Endothelial cell of umbilical vein (primary cell): Measurements from ENCODE around the gene GNAL. TPM values are rescaled to one million over a fixed set of nuclear protein-coding genes. Genes with fewer than 3 reads are reported as not detected.

ENCODE experiments used
- BruUV-seq: library from RNA; stranded (reverse); fragments of 400-500 nt; replicated peaks from 2 replicates; lab custom pipeline; 2021; lab: Mats Ljungman, UMichigan
- CTCF ChIA-PET: fragments of 300-600, 350-600 bp; sonication (Branson Sonifier 250); formaldehyde crosslinking; loops from one replicate; lab custom pipeline; 2021; ENCODE audit warnings: antibody characterized with exemption, inconsistent platforms; lab: Charles Lee
- POLR2A ChIA-PET: fragments of 300-600, 350-600 bp; sonication (Branson Sonifier 250); formaldehyde crosslinking; loops from one replicate; lab custom pipeline; 2021; ENCODE audit warnings: antibody characterized with exemption, inconsistent platforms; lab: Charles Lee
- DNase-seq: peaks from one replicate; pipeline ENCODE4 v3.0.0-alpha.2; 2011; ENCODE audit warnings: low read depth, low spot score
- FAIRE-seq: peaks from 2 replicates; lab custom pipeline; 2011; peaks lifted over from hg19 to GRCh38; lab: Jason Lieb, UNC
- H2AFZ ChIP-seq: 2 replicates; pipeline ENCODE4 v1.6.0; 2012; ENCODE audit warnings: low read depth, low read length, control low read depth, inconsistent platforms
- H3K27ac ChIP-seq: 2 replicates; pipeline ENCODE4 v1.5.1; 2011; ENCODE audit warnings: low read depth, mild to moderate bottlenecking, control low read depth, low read length, moderate library complexity; ENCODE audit not compliant: insufficient read depth
- H3K27me3 ChIP-seq, 2 experiments: 2 replicates each; pipeline versions ENCODE4 v1.6.0 to v1.6.1; 2011; ENCODE audit warnings: low read length in 2 of 2, mixed read lengths in 1 of 2; ENCODE audit not compliant: control insufficient read depth in 2 of 2, insufficient read depth in 2 of 2
- H3K36me3 ChIP-seq, 2 experiments: 2 replicates in 1 of 2; 3 replicates in 1 of 2; pipeline ENCODE4 v1.5.1; 2011; ENCODE audit warnings: low read length in 2 of 2, mild to moderate bottlenecking in 1 of 2, moderate library complexity in 1 of 2; ENCODE audit not compliant: control insufficient read depth in 2 of 2, insufficient read depth in 2 of 2; ENCODE audit errors: extremely low read depth in 1 of 2
- H3K4me1 ChIP-seq: 3 replicates; pipeline ENCODE4 v1.5.1; 2011; ENCODE audit warnings: mild to moderate bottlenecking, low read length; ENCODE audit not compliant: control insufficient read depth, insufficient read depth; ENCODE audit errors: extremely low read depth
- H3K4me2 ChIP-seq: 2 replicates; pipeline ENCODE4 v1.6.1; 2011; ENCODE audit warnings: low read length, control low read depth, mixed read lengths; ENCODE audit not compliant: insufficient read depth
- H3K4me3 ChIP-seq, 3 experiments: fragments of 200-600 bp in 1 of 3; sonication (generic), shearing (Covaris generic) in 1 of 3; replicated peaks in 1 of 3; 2 replicates each; pipeline ENCODE4 v1.5.1; 2011 to 2016; ENCODE audit warnings: control low read depth in 3 of 3, low read length in 3 of 3, mild to moderate bottlenecking in 2 of 3, inconsistent platforms in 1 of 3, low read depth in 1 of 3, moderate library complexity in 1 of 3; ENCODE audit not compliant: insufficient read depth in 1 of 3
- H3K79me2 ChIP-seq: 2 replicates; pipeline ENCODE4 v1.6.0; 2012; ENCODE audit warnings: low read length, inconsistent platforms; ENCODE audit not compliant: control insufficient read depth, insufficient read depth
- H3K9ac ChIP-seq: replicated peaks from 2 replicates; pipeline ENCODE3; 2011; ENCODE audit warnings: low read length, control low read depth; ENCODE audit not compliant: insufficient read depth; ENCODE audit errors: extremely low read depth
- H3K9me1 ChIP-seq: replicated peaks from 3 replicates; pipeline ENCODE4 v1.6.0; 2011; ENCODE audit warnings: mild to moderate bottlenecking, low read length; ENCODE audit not compliant: control insufficient read depth, insufficient read depth; ENCODE audit errors: extremely low read depth
- H3K9me3 ChIP-seq: replicated peaks from 2 replicates; pipeline ENCODE4 v1.5.1; 2012; ENCODE audit warnings: low read length, inconsistent platforms; ENCODE audit not compliant: control insufficient read depth, insufficient read depth
- H4K20me1 ChIP-seq: replicated peaks from 2 replicates; pipeline ENCODE3; 2011; ENCODE audit warnings: mild to moderate bottlenecking, low read length; ENCODE audit not compliant: control insufficient read depth, insufficient read depth; ENCODE audit errors: extremely low read depth
- EZH2 ChIP-seq: IDR thresholded peaks from 2 replicates; pipeline ENCODE4 v1.6.1; 2012; ENCODE audit warnings: borderline replicate concordance, low read depth, mild to moderate bottlenecking, moderate library complexity, low read length, inconsistent platforms; ENCODE audit not compliant: severe bottlenecking
- FOS ChIP-seq: IDR thresholded peaks from 2 replicates; pipeline ENCODE4 v1.6.1; 2011; ENCODE audit warnings: mild to moderate bottlenecking, low read length, moderate library complexity, borderline replicate concordance; ENCODE audit not compliant: insufficient read depth
- GATA2 ChIP-seq: IDR thresholded peaks from 2 replicates; pipeline ENCODE4 v1.7.0; 2011; ENCODE audit warnings: low read depth, mild to moderate bottlenecking, moderate library complexity, mixed read lengths, low read length; ENCODE audit not compliant: insufficient read length, insufficient read depth
- JUN ChIP-seq: IDR thresholded peaks from 2 replicates; pipeline ENCODE4 v1.6.1; 2011; ENCODE audit warnings: borderline replicate concordance, low read depth; ENCODE audit not compliant: insufficient read length, insufficient read depth
- MAX ChIP-seq: IDR thresholded peaks from 2 replicates; pipeline ENCODE4 v1.6.1; 2011; ENCODE audit not compliant: insufficient read depth, insufficient read length
- MYC ChIP-seq: IDR thresholded peaks from one replicate; pipeline ENCODE4 v1.6.1; 2011; ENCODE audit warnings: mild to moderate bottlenecking, low read depth, low read length
- POLR2A ChIP-seq: IDR thresholded peaks from 2 replicates; pipeline ENCODE4 v1.6.1; 2012; ENCODE audit warnings: low read depth, mild to moderate bottlenecking, control low read depth, low read length
- POLR2AphosphoS5 ChIP-seq: IDR thresholded peaks from 2 replicates; pipeline ENCODE4 v1.6.1; 2012; ENCODE audit warnings: low read depth, mild to moderate bottlenecking, control low read depth, low read length, moderate library complexity; ENCODE audit not compliant: insufficient read depth
- dilution Hi-C: fragments of 300-500 bp; cut with MboI; formaldehyde crosslinking; loops from one replicate; pipeline ENCODE4 v1.15.0; 2019; ENCODE audit warnings: low sequenced_read_pairs; ENCODE audit not compliant: extremely low pct_ligation_motif_present
- intact Hi-C: fragments of 100-400 bp; cut with micrococcal nuclease; formaldehyde crosslinking; loops from one replicate; pipeline ENCODE4 v1.10.0; 2022
- polyA plus RNA-seq, 4 experiments: library from polyadenylated mRNA; depleted of rRNA in 3 of 4; stranded (reverse) in 3 of 4; unstranded in 1 of 4; fragments of >200 nt; gene quantifications; 2 replicates each; pipeline versions ENCODE4 v1.2.1 to v1.2.3, GENCODE V29; 2011 to 2012; ENCODE audit warnings: missing spikeins in 1 of 4
- total RNA-seq: library from RNA; stranded (reverse); gene quantifications from 2 replicates; pipeline ENCODE4 v1.2.3, GENCODE V29; 2021
- TF ChIP-seq, protein P1 (sequence below), 2 donors: IDR thresholded peaks; 1 replicate in 1 of 2; 2 replicates in 1 of 2; pipeline ENCODE4 v1.5.1; 2011; ENCODE audit warnings: low read length in 2 of 2, mild to moderate bottlenecking in 2 of 2, moderate library complexity in 2 of 2, control low read depth in 1 of 2, inconsistent platforms in 1 of 2, low read depth in 1 of 2; ENCODE audit not compliant: insufficient read depth in 1 of 2; ENCODE audit errors: extremely low read depth in 1 of 2

The GNAL gene
- total and polyA plus RNA-seq, 2 donors (not counting 3 experiments of a cell fraction or from before 2014, with no cell fraction given), result 0.07 to 0.73 TPM

DNA sequence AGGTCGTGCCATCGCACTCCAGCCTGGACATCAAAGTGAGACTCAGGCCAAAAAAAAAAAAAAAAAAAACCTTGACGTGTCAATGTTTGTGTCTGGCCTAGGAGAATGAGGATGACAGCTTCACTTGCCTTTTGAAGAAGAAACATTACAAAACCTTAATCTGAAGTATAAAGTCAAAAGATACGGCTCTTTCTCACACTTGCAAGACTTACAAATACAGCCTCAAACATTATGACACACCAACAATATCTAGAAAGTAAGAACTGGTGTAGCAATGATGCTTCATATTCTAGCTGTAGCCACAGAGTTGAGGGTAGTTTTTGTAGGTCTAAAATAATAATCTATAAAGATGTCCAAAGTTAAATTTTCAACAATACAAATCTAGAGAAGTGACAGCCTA, 193.6 kb downstream of the GNAL start:
- ChIA-PET POLR2A (no interaction called here), CTCF (no interaction called here)
- Histone ChIP-seq H3K79me2 (no peaks in the 10 kb centered on the region), H3K27me3 (no peaks in the 10 kb centered on the region), H2AFZ (no peak overlapping the region), H3K4me3 (no peak overlapping the region), H3K9me3 (no peaks in the 10 kb centered on the region), H4K20me1 (no peaks in the 10 kb centered on the region), H3K9ac (no peak overlapping the region), H3K9me1 (no peaks in the 10 kb centered on the region), H3K4me2 (no peak overlapping the region), H3K4me1 (no peaks in the 10 kb centered on the region), H3K27ac (no peak overlapping the region), H3K36me3 (no peaks in the 10 kb centered on the region)
- no TSS peak for BruUV-seq
- DNase-seq (no peak), FAIRE-seq (peak; percentile 24)
- dilution Hi-C loops (no loop called here), intact Hi-C loops (no loop called here)
- TF ChIP-seq JUN, result no peak
- no peak for TF ChIP-seq FOS
- no peak for TF ChIP-seq MAX
- no peak for TF ChIP-seq POLR2A
- no peak for TF ChIP-seq GATA2
- TF ChIP-seq MYC, result no peak

- peak; percentile 54 for FAIRE-seq
- TF ChIP-seq POLR2A (no peak), MYC (no peak), POLR2AphosphoS5 (no peak), MAX (no peak), FOS (peak; percentile 14), EZH2 (no peak)
- TF ChIP-seq, protein P1, sequence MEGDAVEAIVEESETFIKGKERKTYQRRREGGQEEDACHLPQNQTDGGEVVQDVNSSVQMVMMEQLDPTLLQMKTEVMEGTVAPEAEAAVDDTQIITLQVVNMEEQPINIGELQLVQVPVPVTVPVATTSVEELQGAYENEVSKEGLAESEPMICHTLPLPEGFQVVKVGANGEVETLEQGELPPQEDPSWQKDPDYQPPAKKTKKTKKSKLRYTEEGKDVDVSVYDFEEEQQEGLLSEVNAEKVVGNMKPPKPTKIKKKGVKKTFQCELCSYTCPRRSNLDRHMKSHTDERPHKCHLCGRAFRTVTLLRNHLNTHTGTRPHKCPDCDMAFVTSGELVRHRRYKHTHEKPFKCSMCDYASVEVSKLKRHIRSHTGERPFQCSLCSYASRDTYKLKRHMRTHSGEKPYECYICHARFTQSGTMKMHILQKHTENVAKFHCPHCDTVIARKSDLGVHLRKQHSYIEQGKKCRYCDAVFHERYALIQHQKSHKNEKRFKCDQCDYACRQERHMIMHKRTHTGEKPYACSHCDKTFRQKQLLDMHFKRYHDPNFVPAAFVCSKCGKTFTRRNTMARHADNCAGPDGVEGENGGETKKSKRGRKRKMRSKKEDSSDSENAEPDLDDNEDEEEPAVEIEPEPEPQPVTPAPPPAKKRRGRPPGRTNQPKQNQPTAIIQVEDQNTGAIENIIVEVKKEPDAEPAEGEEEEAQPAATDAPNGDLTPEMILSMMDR (IDR thresholded peaks at IDR 0.05; ENCODE audit: extremely low read depth in 1 of 2, insufficient read depth in 1 of 2, low read depth in 1 of 2, low read length in 2 of 2), result no peak
- Histone ChIP-seq H3K4me2 (peak overlapping the region; percentile 9), H3K27me3 (no peaks in the 10 kb centered on the region), H2AFZ (no peak overlapping the region), H3K9me3 (no peaks in the 10 kb centered on the region), H3K36me3 (no peaks in the 10 kb centered on the region), H3K9ac (no peak overlapping the region), H4K20me1 (no peaks in the 10 kb centered on the region), H3K4me3 (no peak overlapping the region), H3K4me1 (no peaks in the 10 kb centered on the region), H3K9me1 (no peaks in the 10 kb centered on the region), H3K79me2 (no peaks in the 10 kb centered on the region), H3K27ac (no peak overlapping the region)
- no TSS peak for BruUV-seq
- dilution Hi-C loops (no loop called here), intact Hi-C loops (no loop called here)
- CTCF ChIA-PET, result no interaction called here
- peak; percentile 6 for DNase-seq
- POLR2A ChIA-PET, result no interaction called here
Observed at GRCh38 chr18:11883153-11883552, 194.1 kb downstream of the GNAL start.
